Raji (cell line): ENCODE measurements around the gene SMARCD1.

ENCODE experiments used
- POLR2A ChIP-seq: IDR thresholded peaks from 2 replicates; pipeline ENCODE4 v1.6.1; 2011; ENCODE audit warnings: low read depth, low read length, control low read depth; ENCODE audit not compliant: insufficient read depth

Gene SMARCD1

GRCh38 chr12:50051101-50051806 is 33.9 kb upstream of the SMARCD1 start:
- no peak for TF ChIP-seq POLR2A

GRCh38 chr12:50052544-50052943 is 32.6 kb upstream of the SMARCD1 start:
- TF ChIP-seq POLR2A = no peak

- TF ChIP-seq POLR2A = no peak
Measured at GRCh38 chr12:50052964-50053363, 32.2 kb upstream of the SMARCD1 start.

GRCh38 chr12:50053583-50053982 is 31.6 kb upstream of the SMARCD1 start:
- no peak for TF ChIP-seq POLR2A

GRCh38 chr12:50055831-50056638 is 29.1 kb upstream of the SMARCD1 start:
- TF ChIP-seq POLR2A = no peak

GRCh38 chr12:50056639-50056976 is 28.5 kb upstream of the SMARCD1 start:
- TF ChIP-seq POLR2A = no peak

- no peak for TF ChIP-seq POLR2A
Measured at GRCh38 chr12:50057000-50057841, 27.9 kb upstream of the SMARCD1 start, which contains the start of gene ASIC1. ASIC1 (plus strand) TSS chr12:50057596; CDS start chr12:50058767, 1,171 bp downstream.

GRCh38 chr12:50057896-50058670 is 27.1 kb upstream of the SMARCD1 start:
- no peak for TF ChIP-seq POLR2A

GRCh38 chr12:50058743-50059312 is 26.3 kb upstream of the SMARCD1 start:
- no peak for TF ChIP-seq POLR2A

GRCh38 chr12:50059440-50060119 is 25.6 kb upstream of the SMARCD1 start:
- no peak for TF ChIP-seq POLR2A

- TF ChIP-seq POLR2A = no peak
Measured at GRCh38 chr12:50060120-50060468, 25.0 kb upstream of the SMARCD1 start.

- no peak for TF ChIP-seq POLR2A
Measured at GRCh38 chr12:50061171-50061570, 24.0 kb upstream of the SMARCD1 start.

GRCh38 chr12:50061946-50062686 is 23.0 kb upstream of the SMARCD1 start:
- TF ChIP-seq POLR2A = no peak
